CD4-positive, alpha-beta T cell (primary cell): Measurements from ENCODE around the gene NKAIN2. TPM values are rescaled to one million over a fixed set of nuclear protein-coding genes. Genes with fewer than 3 reads are reported as not detected.

Experiments used
- ATAC-seq: fragments of 200-7000 bp; cut with Tn5 transposase; one replicate; pipeline ENCODE4 v1.10.0; 2022; ENCODE audit warnings: mild to moderate bottlenecking; ENCODE audit not compliant: poor library complexity
- CTCF ChIA-PET: fragments of 350-600 bp; sonication (Branson Sonifier 250); formaldehyde crosslinking; loops from one replicate; lab custom pipeline; 2021; ENCODE audit warnings: antibody characterized with exemption, inconsistent platforms; lab: Charles Lee
- POLR2A ChIA-PET: fragments of 350-600 bp; sonication (Branson Sonifier 250); formaldehyde crosslinking; loops from one replicate; lab custom pipeline; 2021; ENCODE audit warnings: antibody characterized with exemption, inconsistent platforms; lab: Charles Lee
- DNase-seq, 14 experiments: peaks; one replicate each; pipeline ENCODE4 v3.0.0-alpha.2; 2013 to 2020; ENCODE audit warnings: mixed read lengths in 2 of 14
- H3K27ac ChIP-seq, 2 donors: one replicate each; pipeline versions ENCODE4 v1.5.1 to v1.7.0; 2013; ENCODE audit warnings: low read length in 2 of 2, low read depth in 1 of 2, mild to moderate bottlenecking in 1 of 2
- H3K27me3 ChIP-seq, 2 experiments: 1 replicate in 1 of 2; 2 replicates in 1 of 2; pipeline versions ENCODE4 v1.6.1 to v1.7.0; 2013; ENCODE audit warnings: low read length in 2 of 2, control low read depth in 1 of 2, mild to moderate bottlenecking in 1 of 2, moderate library complexity in 1 of 2; ENCODE audit not compliant: insufficient read depth in 2 of 2, control insufficient read depth in 1 of 2
- H3K36me3 ChIP-seq: one replicate; pipeline ENCODE4 v1.6.1; 2013; ENCODE audit warnings: low read length, control low read depth; ENCODE audit not compliant: insufficient read depth
- H3K4me1 ChIP-seq: one replicate; pipeline ENCODE4 v1.6.1; 2013; ENCODE audit warnings: low read length, control low read depth; ENCODE audit not compliant: insufficient read depth
- H3K4me3 ChIP-seq: one replicate; pipeline ENCODE4 v1.5.1; 2013; ENCODE audit warnings: mild to moderate bottlenecking, low read length, moderate library complexity
- H3K9me3 ChIP-seq, 2 experiments: 1 replicate in 1 of 2; 2 replicates in 1 of 2; pipeline versions ENCODE4 v1.6.1 to v1.7.0; 2013; ENCODE audit warnings: low read length in 2 of 2, mild to moderate bottlenecking in 2 of 2, control low read depth in 1 of 2, moderate library complexity in 1 of 2; ENCODE audit not compliant: control insufficient read depth in 1 of 2, insufficient read depth in 1 of 2
- H3K27ac Mint-ChIP-seq: one replicate; pipeline ENCODE4 v1.8.0; 2020; ENCODE audit warnings: mixed read lengths
- H3K27me3 Mint-ChIP-seq: one replicate; pipeline ENCODE4 v1.8.0; 2021; ENCODE audit warnings: mixed read lengths
- H3K36me3 Mint-ChIP-seq: one replicate; pipeline ENCODE4 v1.8.0; 2021; ENCODE audit warnings: low read depth, mixed read lengths
- H3K4me1 Mint-ChIP-seq: one replicate; pipeline ENCODE4 v1.8.0; 2021; ENCODE audit warnings: low read depth, mixed read lengths
- H3K4me3 Mint-ChIP-seq: one replicate; pipeline ENCODE4 v1.8.0; 2020; ENCODE audit warnings: mild to moderate bottlenecking, mixed read lengths
- H3K9me3 Mint-ChIP-seq: one replicate; pipeline ENCODE4 v1.8.0; 2020; ENCODE audit warnings: mixed read lengths
- CTCF ChIP-seq: fragments of 200-600 bp; IDR thresholded peaks from one replicate; pipeline ENCODE4 v1.8.0; 2022; ENCODE audit warnings: antibody characterized with exemption, mild to moderate bottlenecking
- intact Hi-C, 2 experiments: fragments of 100-400 bp; cut with DNase I in 1 of 2; cut with micrococcal nuclease in 1 of 2; formaldehyde crosslinking; loops; one replicate each; pipeline versions ENCODE4 v1.15.1 to v1.9.0; 2023 to 2025; cut with DNase I, micrococcal nuclease
- total RNA-seq, 174 experiments: library from RNA in 2 of 174; stranded (reverse) in 2 of 174; gene quantifications; one replicate each; pipeline ENCODE4 v1.2.3 and lab custom pipeline; 2021 to 2026

The NKAIN2 gene
- total RNA-seq, 2 experiments from 2014 or later, result not detected

- no peak for ATAC-seq
- no peak for DNase-seq
- no peak overlapping the region for H3K27ac Mint-ChIP-seq
- H3K36me3 ChIP-seq, result no peaks in the 10 kb centered on the region
- H3K27me3 Mint-ChIP-seq, result no peaks in the 10 kb centered on the region
- no peaks in the 10 kb centered on the region for H3K4me1 Mint-ChIP-seq
- no peaks in the 10 kb centered on the region for H3K27me3 ChIP-seq
- H3K4me1 ChIP-seq, result no peaks in the 10 kb centered on the region
- no peak overlapping the region for H3K4me3 ChIP-seq
- H3K27ac ChIP-seq, result no peak overlapping the region
- no peak for TF ChIP-seq CTCF
- CTCF ChIA-PET, result no interaction called here
- no peak overlapping the region for H3K4me3 Mint-ChIP-seq
- H3K36me3 Mint-ChIP-seq, result no peaks in the 10 kb centered on the region
- H3K9me3 ChIP-seq, result no peaks in the 10 kb centered on the region
- POLR2A ChIA-PET, result no interaction called here
- intact Hi-C loops, result no loop called here
- H3K9me3 Mint-ChIP-seq, result peaks cover 3% of the 10 kb centered on the region
These were observed 122.3 kb downstream of the NKAIN2 start for GRCh38 chr6:123925842-123926399.

GRCh38 chr6:123928529-123928928 is 124.9 kb downstream of the NKAIN2 start:
- POLR2A ChIA-PET, result no interaction called here

GRCh38 chr6:123931928-123932327 is 128.3 kb downstream of the NKAIN2 start:
- ATAC-seq, result no peak
- DNase-seq, result no peak
- Histone ChIP-seq H3K27ac (no peak overlapping the region), H3K27me3 (no peaks in the 10 kb centered on the region), H3K36me3 (no peaks in the 10 kb centered on the region), H3K9me3 (no peaks in the 10 kb centered on the region), H3K4me1 (no peaks in the 10 kb centered on the region), H3K4me3 (no peak overlapping the region)
- POLR2A ChIA-PET, result no interaction called here
- Mint-ChIP-seq H3K4me1 (no peaks in the 10 kb centered on the region), H3K27ac (no peak overlapping the region), H3K36me3 (no peaks in the 10 kb centered on the region), H3K9me3 (peaks cover 3% of the 10 kb centered on the region), H3K27me3 (no peaks in the 10 kb centered on the region), H3K4me3 (no peak overlapping the region)
- CTCF ChIA-PET, result no interaction called here
- intact Hi-C loops, result no loop called here
- TF ChIP-seq CTCF, result no peak

More at GRCh38 chr6:123928529-123928928, 124.9 kb downstream of the NKAIN2 start:
- no peaks in the 10 kb centered on the region for H3K4me1 ChIP-seq
- no peak for ATAC-seq
- Mint-ChIP-seq H3K27ac (no peak overlapping the region), H3K27me3 (no peaks in the 10 kb centered on the region), H3K4me1 (no peaks in the 10 kb centered on the region), H3K36me3 (no peaks in the 10 kb centered on the region), H3K9me3 (peaks cover 3% of the 10 kb centered on the region), H3K4me3 (no peak overlapping the region)
- no peaks in the 10 kb centered on the region for H3K36me3 ChIP-seq
- no peak for TF ChIP-seq CTCF
- no peak overlapping the region for H3K27ac ChIP-seq
- DNase-seq, result no peak
- H3K27me3 ChIP-seq, result no peaks in the 10 kb centered on the region
- CTCF ChIA-PET, result no interaction called here
- intact Hi-C loops, result no loop called here
- H3K9me3 ChIP-seq, result no peaks in the 10 kb centered on the region
- no peak overlapping the region for H3K4me3 ChIP-seq
